Measurements from ENCODE around the gene ORAI1. TPM values are rescaled to one million over a fixed set of nuclear protein-coding genes. Genes with fewer than 3 reads are reported as not detected.
"Not testable (repeated sequence)": the region's sequence is repeated elsewhere in the genome, so short reads cannot be mapped to it uniquely, and the experiment has no call there.

The ORAI1 gene
- total RNA-seq, 1 experiment from 2014 or later, result 31.4 TPM

DNA sequence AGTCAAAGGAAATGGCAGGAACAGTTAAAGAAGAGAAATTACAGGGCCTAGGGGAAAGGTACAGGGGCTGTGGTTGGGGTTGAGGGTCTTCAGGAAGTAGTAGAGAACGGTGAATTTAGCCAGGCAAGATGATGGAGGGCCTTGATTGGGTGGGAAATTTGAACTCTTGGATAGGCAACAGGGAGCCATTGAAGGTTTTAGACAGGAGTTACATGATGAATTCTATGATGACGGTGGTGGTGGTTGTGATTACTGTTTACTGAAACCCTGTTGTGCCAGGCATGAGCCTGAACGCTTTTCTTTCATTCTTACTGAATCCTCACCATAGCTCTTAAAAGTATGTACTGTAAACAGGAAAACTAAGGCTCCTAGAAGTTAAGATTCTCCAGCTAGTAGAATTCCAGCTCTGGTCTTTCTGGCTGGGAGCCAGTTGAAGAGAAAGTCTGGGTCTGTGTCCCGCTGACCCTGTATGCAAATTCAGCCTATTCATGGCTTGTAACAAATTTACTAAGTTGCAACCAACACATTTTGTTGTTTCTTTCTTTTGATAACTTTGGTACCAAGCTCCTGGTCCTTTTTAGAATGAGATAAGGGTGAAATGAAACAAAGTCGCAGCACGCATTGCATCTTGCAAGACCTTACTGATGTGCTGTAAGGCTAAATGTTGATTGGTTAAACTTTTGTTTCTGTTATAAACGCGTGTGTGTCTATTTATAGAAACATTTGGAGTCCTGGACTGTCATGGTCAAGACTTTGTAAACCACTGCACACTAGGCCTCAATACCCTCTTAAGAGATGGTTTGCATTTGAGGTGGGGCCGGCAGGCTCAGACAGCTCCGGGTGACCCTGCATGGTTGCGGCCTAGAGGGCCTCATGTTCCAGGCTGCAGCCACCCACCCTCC lies 6.0 kb downstream of the ORAI1 start:
- Histone ChIP-seq H2AFZ (ENCODE audit: low read length) (no peak overlapping the region), H3K27me3 (ENCODE audit: low read length) (no peaks in the 10 kb centered on the region), H3K9ac (ENCODE audit: low read length) (no peak overlapping the region), H3K27ac (ENCODE audit: low read length) (no peak overlapping the region), H3K4me2 (ENCODE audit: low read length) (no peak overlapping the region), H3K79me2 (ENCODE audit: low read length) (peaks cover 72% of the 10 kb centered on the region), H3K36me3 (ENCODE audit: low read depth, low read length) (0 out of 2 replicates have a peak, but pooled peaks cover 2% of the 10 kb centered on the region), H3K9me3 (ENCODE audit: low read length) (no peaks in the 10 kb centered on the region), H4K20me1 (ENCODE audit: low read length) (peaks cover 10% of the 10 kb centered on the region; the same call in 1 of the 2 replicates), H3K9me2 (replicated peaks; ENCODE audit: low read length) (no peaks in the 10 kb centered on the region), H3K4me3 (ENCODE audit: low read length) (no peak overlapping the region), H3F3A (ENCODE audit: low read length, unreplicated experiment) (no peaks in the 10 kb centered on the region), H3K4me1 (ENCODE audit: insufficient read depth, low read length) (peaks cover 29% of the 10 kb centered on the region)
- ATAC-seq, result no peak
- CTCF ChIA-PET, result no interaction called here
- intact Hi-C loops (cut with micrococcal nuclease), result no loop called here
- DNase-seq, result no peak
- POLR2A ChIA-PET (ENCODE audit: unreplicated experiment), result no interaction called here
- no TSS peak for BruUV-seq (replicated peaks)
- no peak for TF ChIP-seq EZH2phosphoT487 (IDR thresholded peaks at IDR 0.05; ENCODE audit: borderline replicate concordance, low read length)
- no peak for TF ChIP-seq EZH2 (IDR thresholded peaks at IDR 0.05; ENCODE audit: low read length, unreplicated experiment)
- TF ChIP-seq, protein P1, sequence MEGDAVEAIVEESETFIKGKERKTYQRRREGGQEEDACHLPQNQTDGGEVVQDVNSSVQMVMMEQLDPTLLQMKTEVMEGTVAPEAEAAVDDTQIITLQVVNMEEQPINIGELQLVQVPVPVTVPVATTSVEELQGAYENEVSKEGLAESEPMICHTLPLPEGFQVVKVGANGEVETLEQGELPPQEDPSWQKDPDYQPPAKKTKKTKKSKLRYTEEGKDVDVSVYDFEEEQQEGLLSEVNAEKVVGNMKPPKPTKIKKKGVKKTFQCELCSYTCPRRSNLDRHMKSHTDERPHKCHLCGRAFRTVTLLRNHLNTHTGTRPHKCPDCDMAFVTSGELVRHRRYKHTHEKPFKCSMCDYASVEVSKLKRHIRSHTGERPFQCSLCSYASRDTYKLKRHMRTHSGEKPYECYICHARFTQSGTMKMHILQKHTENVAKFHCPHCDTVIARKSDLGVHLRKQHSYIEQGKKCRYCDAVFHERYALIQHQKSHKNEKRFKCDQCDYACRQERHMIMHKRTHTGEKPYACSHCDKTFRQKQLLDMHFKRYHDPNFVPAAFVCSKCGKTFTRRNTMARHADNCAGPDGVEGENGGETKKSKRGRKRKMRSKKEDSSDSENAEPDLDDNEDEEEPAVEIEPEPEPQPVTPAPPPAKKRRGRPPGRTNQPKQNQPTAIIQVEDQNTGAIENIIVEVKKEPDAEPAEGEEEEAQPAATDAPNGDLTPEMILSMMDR (conservative IDR thresholded peaks at IDR 0.05; ENCODE audit: low read depth, low read length), result no peak

DNA sequence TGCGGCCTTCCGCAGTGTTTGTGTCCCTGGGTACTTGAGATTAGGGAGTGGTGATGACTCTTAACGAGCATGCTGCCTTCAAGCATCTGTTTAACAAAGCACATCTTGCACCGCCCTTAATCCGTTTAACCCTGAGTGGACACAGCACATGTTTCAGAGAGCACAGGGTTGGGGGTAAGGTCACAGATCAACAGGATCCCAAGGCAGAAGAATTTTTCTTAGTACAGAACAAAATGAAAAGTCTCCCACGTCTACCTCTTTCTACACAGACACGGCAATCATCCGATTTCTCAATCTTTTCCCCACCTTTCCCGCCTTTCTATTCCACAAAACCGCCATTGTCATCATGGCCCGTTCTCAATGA lies 7.5 kb downstream of the ORAI1 start:
- ATAC-seq; H3K36me3 ChIP-seq (ENCODE audit: low read depth, low read length); H3K27me3 ChIP-seq (ENCODE audit: low read length); H3K4me2 ChIP-seq (ENCODE audit: low read length); DNase-seq; H3K9ac ChIP-seq (ENCODE audit: low read length); CTCF ChIA-PET; BruUV-seq (replicated peaks); POLR2A ChIA-PET (ENCODE audit: unreplicated experiment); H3K9me2 ChIP-seq (replicated peaks; ENCODE audit: low read length); H3K9me3 ChIP-seq (ENCODE audit: low read length); H3K4me3 ChIP-seq (ENCODE audit: low read length); intact Hi-C loops (cut with micrococcal nuclease); H2AFZ ChIP-seq (ENCODE audit: low read length); H3F3A ChIP-seq (ENCODE audit: low read length, unreplicated experiment); H3K27ac ChIP-seq (ENCODE audit: low read length): not testable (repeated sequence)
- Histone ChIP-seq H4K20me1 (ENCODE audit: low read length) (peaks cover 10% of the 10 kb centered on the region; the same call in 1 of the 2 replicates), H3K4me1 (ENCODE audit: insufficient read depth, low read length) (peaks cover 18% of the 10 kb centered on the region), H3K79me2 (ENCODE audit: low read length) (peaks cover 72% of the 10 kb centered on the region)

DNA sequence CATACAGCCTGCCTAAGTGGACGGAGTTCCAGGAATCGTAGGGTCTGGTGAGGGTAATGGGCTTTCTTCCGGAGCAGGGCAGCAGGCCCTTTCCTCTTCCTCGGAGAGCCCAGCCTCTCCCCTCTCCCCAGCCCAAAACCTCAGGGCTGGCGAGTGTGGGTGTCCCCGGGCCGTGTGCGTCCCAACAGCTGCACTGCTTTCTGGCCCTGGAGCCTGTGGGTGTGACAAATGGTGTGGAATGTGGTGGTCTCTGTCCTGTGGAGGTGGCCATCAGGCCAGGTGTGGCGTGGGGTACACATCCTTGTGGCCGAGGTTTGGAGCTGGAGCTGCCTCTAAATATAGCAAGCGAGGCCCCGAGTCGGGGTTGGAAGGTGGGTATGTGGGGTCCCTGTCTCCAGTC lies 8.5 kb downstream of the ORAI1 start:
- ChIA-PET POLR2A (ENCODE audit: unreplicated experiment) (interaction anchor here (0.6 kb wide), 1 partner anchor 25 kb away, joined by 4 read pairs; no protein-coding TSS in a partner anchor), CTCF (no interaction called here)
- Histone ChIP-seq H3K9me3 (ENCODE audit: low read length) (no peaks in the 10 kb centered on the region), H3F3A (ENCODE audit: low read length, unreplicated experiment) (no peaks in the 10 kb centered on the region), H3K27ac (ENCODE audit: low read length) (no peak overlapping the region), H3K9me2 (replicated peaks; ENCODE audit: low read length) (no peaks in the 10 kb centered on the region), H3K9ac (ENCODE audit: low read length) (no peak overlapping the region), H2AFZ (ENCODE audit: low read length) (no peak overlapping the region), H3K4me2 (ENCODE audit: low read length) (no peak overlapping the region), H3K4me3 (ENCODE audit: low read length) (no peak overlapping the region), H3K27me3 (ENCODE audit: low read length) (no peaks in the 10 kb centered on the region), H4K20me1 (ENCODE audit: low read length) (peaks cover 10% of the 10 kb centered on the region; the same call in 1 of the 2 replicates), H3K79me2 (ENCODE audit: low read length) (peaks cover 64% of the 10 kb centered on the region), H3K36me3 (ENCODE audit: low read depth, low read length) (0 out of 2 replicates have a peak, but pooled peaks cover 2% of the 10 kb centered on the region), H3K4me1 (ENCODE audit: insufficient read depth, low read length) (peaks cover 8% of the 10 kb centered on the region)
- ATAC-seq (no peak), DNase-seq (no peak)
- TF ChIP-seq, protein P1 (conservative IDR thresholded peaks at IDR 0.05; ENCODE audit: low read depth, low read length), result no peak
- TF ChIP-seq EZH2phosphoT487 (IDR thresholded peaks at IDR 0.05; ENCODE audit: borderline replicate concordance, low read length), result no peak
- no peak for TF ChIP-seq EZH2 (IDR thresholded peaks at IDR 0.05; ENCODE audit: low read length, unreplicated experiment)
- intact Hi-C loops (cut with micrococcal nuclease), result no loop called here
- BruUV-seq (replicated peaks), result no TSS peak

Data from PC-3 (cell line).